Activated CD8-positive, alpha-beta T cell treated with anti-CD3 and anti-CD28 coated beads for 36 hours (primary cell): ENCODE data around the gene FGD5. TPM values are rescaled to one million over a fixed set of nuclear protein-coding genes. Genes with fewer than 3 reads are reported as not detected.

Experiments used
- ATAC-seq: fragments of 200-7000 bp; cut with Tn5 transposase; one replicate; pipeline ENCODE4 v1.10.0; 2021; ENCODE audit warnings: mild to moderate bottlenecking, moderate library complexity
- CTCF ChIA-PET: fragments of 350-600 bp; sonication (Branson Sonifier 250); formaldehyde crosslinking; loops from one replicate; lab custom pipeline; 2021; ENCODE audit warnings: antibody characterized with exemption; lab: Charles Lee
- POLR2A ChIA-PET: fragments of 350-600 bp; sonication (Branson Sonifier 250); formaldehyde crosslinking; loops from one replicate; lab custom pipeline; 2021; ENCODE audit warnings: antibody characterized with exemption; lab: Charles Lee
- DNase-seq: peaks from one replicate; pipeline ENCODE4 v3.0.0-alpha.2; 2020
- H3K27ac Mint-ChIP-seq: one replicate; pipeline ENCODE4 v1.8.0; 2021; ENCODE audit warnings: mild to moderate bottlenecking, mixed read lengths
- H3K27me3 Mint-ChIP-seq: one replicate; pipeline ENCODE4 v1.8.0; 2021; ENCODE audit warnings: mixed read lengths
- H3K36me3 Mint-ChIP-seq: one replicate; pipeline ENCODE4 v1.8.0; 2021; ENCODE audit warnings: low read depth, mixed read lengths
- H3K4me1 Mint-ChIP-seq: one replicate; pipeline ENCODE4 v1.8.0; 2021; ENCODE audit warnings: low read depth, mixed read lengths
- H3K4me3 Mint-ChIP-seq: one replicate; pipeline ENCODE4 v1.8.0; 2021; ENCODE audit warnings: mild to moderate bottlenecking, moderate library complexity, mixed read lengths
- H3K9me3 Mint-ChIP-seq: one replicate; pipeline ENCODE4 v1.8.0; 2021; ENCODE audit warnings: mixed read lengths
- intact Hi-C: fragments of 100-400 bp; cut with micrococcal nuclease; formaldehyde crosslinking; loops from one replicate; pipeline ENCODE4 v1.10.0; 2022
- total RNA-seq, 2 experiments: library from RNA; stranded (reverse); gene quantifications; one replicate each; pipeline ENCODE4 v1.2.3, GENCODE V29; 2021
- TF ChIP-seq, protein P1 (sequence below): fragments of 200-600 bp; IDR thresholded peaks from one replicate; pipeline ENCODE4 v1.8.0; 2022; ENCODE audit warnings: antibody characterized with exemption, mild to moderate bottlenecking

Gene FGD5
- total RNA-seq, 2 experiments from 2014 or later, result not detected

DNA sequence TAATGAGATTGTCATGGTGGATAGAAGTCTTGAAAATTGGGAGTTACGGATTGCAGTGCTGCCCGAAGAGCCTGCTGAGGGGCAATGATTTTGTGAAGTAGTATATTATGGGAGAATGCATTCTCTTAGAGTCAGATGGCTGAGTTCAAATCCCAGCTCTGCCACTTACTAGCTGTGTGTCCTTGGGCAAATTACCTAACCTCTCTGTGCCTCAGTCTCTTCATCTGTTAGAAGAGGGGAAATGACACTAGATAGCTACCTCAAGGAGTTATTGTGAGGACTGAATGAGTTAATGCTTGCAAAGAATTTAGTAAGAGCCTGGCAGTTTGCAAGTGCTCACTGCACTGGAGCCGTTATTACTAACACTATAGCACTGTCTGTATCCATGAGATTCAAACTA, 15.4 kb downstream of the FGD5 start:
- no peaks in the 10 kb centered on the region for H3K36me3 Mint-ChIP-seq

DNA sequence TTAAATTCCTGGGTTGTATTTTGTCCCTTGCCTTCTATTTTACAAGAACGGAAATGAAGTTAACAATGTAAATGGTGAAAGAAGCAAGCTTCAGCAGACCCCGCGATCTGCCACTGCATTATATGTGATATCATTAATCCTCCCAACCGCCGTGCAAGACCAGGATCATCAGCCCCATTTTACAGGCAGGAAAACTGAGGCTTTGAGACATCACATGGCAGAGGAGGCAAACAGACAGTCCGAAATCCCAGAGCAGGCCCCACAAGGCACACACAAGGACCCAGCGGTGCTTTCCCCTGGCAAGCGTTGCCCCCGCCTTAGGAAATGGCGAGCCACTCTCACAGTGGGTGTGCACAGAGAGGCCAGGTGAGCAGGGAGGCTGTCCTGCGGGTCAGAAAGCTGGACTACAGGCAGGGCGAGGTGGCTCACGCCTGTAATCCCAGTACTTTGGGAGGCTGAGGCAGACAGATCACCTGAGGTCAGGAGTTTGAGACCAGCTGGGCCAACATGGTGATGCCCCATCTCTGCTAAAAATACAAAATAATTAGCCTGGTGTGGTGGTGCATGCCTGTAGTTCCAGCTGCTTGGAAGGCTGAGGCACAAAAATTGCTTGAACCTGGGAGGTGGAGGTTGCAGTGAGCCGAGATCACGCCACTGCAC, 16.2 kb downstream of the FGD5 start:
- TF ChIP-seq, protein P1, sequence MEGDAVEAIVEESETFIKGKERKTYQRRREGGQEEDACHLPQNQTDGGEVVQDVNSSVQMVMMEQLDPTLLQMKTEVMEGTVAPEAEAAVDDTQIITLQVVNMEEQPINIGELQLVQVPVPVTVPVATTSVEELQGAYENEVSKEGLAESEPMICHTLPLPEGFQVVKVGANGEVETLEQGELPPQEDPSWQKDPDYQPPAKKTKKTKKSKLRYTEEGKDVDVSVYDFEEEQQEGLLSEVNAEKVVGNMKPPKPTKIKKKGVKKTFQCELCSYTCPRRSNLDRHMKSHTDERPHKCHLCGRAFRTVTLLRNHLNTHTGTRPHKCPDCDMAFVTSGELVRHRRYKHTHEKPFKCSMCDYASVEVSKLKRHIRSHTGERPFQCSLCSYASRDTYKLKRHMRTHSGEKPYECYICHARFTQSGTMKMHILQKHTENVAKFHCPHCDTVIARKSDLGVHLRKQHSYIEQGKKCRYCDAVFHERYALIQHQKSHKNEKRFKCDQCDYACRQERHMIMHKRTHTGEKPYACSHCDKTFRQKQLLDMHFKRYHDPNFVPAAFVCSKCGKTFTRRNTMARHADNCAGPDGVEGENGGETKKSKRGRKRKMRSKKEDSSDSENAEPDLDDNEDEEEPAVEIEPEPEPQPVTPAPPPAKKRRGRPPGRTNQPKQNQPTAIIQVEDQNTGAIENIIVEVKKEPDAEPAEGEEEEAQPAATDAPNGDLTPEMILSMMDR, result no peak
- Mint-ChIP-seq H3K9me3 (no peaks in the 10 kb centered on the region), H3K27me3 (no peaks in the 10 kb centered on the region), H3K27ac (no peak overlapping the region), H3K36me3 (no peaks in the 10 kb centered on the region), H3K4me3 (no peak overlapping the region), H3K4me1 (no peaks in the 10 kb centered on the region)
- intact Hi-C loops, result no loop called here
- ChIA-PET CTCF (no interaction called here), POLR2A (interaction anchor here (1.4 kb wide), 1 partner anchor 19 kb away, joined by 4 read pairs; no protein-coding TSS in a partner anchor)
- no peak for ATAC-seq
- no peak for DNase-seq

More for the DNA sequence above, 15.4 kb downstream of the FGD5 start:
- no peak for ATAC-seq
- no peak for DNase-seq
- Mint-ChIP-seq H3K9me3 (no peaks in the 10 kb centered on the region), H3K27ac (no peak overlapping the region), H3K4me3 (no peak overlapping the region), H3K27me3 (peaks cover 1% of the 10 kb centered on the region), H3K4me1 (no peaks in the 10 kb centered on the region)
- CTCF ChIA-PET, result no interaction called here
- intact Hi-C loops, result no loop called here
- TF ChIP-seq, protein P1, result no peak
- POLR2A ChIA-PET, result no interaction called here

DNA sequence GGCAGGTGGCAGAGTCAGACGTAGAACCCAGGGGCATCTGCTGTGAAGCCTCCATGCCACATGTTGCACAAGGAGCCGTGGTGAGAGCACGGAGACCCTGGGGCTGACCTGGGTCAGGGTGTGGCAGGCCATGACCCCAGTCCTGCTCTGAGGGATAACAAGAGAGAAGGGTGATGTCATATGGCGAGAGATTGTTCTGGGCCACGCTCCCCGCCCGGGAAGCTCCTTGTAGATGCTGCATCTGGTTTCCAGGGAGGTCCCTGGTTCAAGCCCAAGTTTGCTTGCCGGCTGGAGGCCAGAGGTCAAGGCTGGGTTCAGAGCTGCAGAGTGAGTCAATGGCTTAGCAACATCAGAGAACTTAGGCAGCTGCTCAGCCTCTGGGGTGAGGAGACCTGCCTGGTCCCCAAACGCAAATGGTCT, 17.3 kb downstream of the FGD5 start:
- Mint-ChIP-seq H3K27ac (no peak overlapping the region), H3K9me3 (no peaks in the 10 kb centered on the region), H3K27me3 (no peaks in the 10 kb centered on the region), H3K4me3 (no peak overlapping the region), H3K36me3 (no peaks in the 10 kb centered on the region), H3K4me1 (no peaks in the 10 kb centered on the region)
- intact Hi-C loops, result no loop called here
- ChIA-PET CTCF (no interaction called here), POLR2A (interaction anchor here (1.4 kb wide), 1 partner anchor 21 kb away, joined by 4 read pairs; no protein-coding TSS in a partner anchor)
- ATAC-seq, result no peak
- TF ChIP-seq, protein P1, result no peak
- no peak for DNase-seq

DNA sequence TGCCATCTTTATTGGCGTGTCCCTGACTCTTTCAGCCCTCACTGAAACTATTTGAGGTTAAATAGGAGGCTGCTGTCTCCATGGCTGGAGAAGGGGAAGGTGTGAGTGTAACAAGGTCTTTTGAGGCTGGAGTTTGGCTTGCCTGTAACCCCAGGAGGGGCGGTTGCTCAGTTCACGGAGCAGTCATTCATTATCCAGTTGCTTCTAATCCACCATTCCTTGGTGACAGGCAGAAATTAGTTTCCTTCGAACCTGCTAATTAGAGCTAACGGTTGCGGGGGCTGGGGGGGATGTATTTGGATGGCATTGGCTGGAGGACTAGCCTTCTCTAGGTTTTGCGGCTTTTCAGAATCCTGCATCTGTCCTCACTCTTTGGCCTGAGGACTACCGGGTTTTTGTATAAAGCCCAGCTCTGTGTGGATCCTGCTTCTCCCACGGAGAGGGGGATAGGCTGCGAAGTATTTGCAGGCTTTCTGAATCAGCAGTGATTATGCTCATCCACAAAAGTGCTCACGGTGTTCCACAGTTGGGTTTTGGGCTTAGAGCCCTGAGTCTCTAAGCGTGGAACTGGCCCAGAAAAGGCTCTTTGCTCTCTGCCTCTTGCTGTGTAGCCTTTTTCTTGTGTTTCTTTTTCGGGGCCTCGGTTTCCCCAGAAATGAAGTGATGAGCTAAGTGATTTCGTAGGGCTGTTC, 18.6 kb downstream of the FGD5 start:
- no peak for DNase-seq
- POLR2A ChIA-PET, result no interaction called here
- Mint-ChIP-seq H3K4me1 (no peaks in the 10 kb centered on the region), H3K4me3 (no peak overlapping the region), H3K27ac (no peak overlapping the region), H3K27me3 (no peaks in the 10 kb centered on the region), H3K36me3 (no peaks in the 10 kb centered on the region), H3K9me3 (no peaks in the 10 kb centered on the region)
- CTCF ChIA-PET, result no interaction called here
- TF ChIP-seq, protein P1, result no peak
- intact Hi-C loops, result no loop called here
- no peak for ATAC-seq

DNA sequence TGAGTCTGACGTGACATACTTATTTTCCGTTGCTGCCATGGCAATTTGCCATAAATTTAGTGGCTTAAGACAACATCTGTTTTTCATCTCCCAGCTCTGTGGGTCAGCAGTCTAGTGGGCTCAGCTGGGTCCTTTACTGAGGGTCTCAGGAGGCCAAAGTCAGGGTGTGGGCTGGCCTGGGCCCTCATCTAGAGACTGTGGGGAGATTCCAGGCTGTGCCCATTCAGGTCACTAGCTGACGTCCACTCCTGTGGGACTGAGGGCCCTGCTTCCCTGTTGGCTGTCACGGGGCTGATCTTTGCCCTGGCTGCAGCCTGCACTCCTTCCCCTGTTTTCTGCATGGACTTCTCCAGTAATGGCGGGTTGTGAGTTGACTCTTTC, 19.1 kb downstream of the FGD5 start:
- TF ChIP-seq, protein P1, result no peak
- no peaks in the 10 kb centered on the region for H3K9me3 Mint-ChIP-seq
- ATAC-seq, result no peak
- H3K4me1 Mint-ChIP-seq, result no peaks in the 10 kb centered on the region
- CTCF ChIA-PET, result interaction anchor here (1.5 kb wide), 1 partner anchor 46 kb away, joined by 3 read pairs; no protein-coding TSS in a partner anchor
- H3K4me3 Mint-ChIP-seq, result no peak overlapping the region
- intact Hi-C loops, result no loop called here
- no peak for DNase-seq
- H3K27ac Mint-ChIP-seq, result no peak overlapping the region
- no peaks in the 10 kb centered on the region for H3K36me3 Mint-ChIP-seq
- H3K27me3 Mint-ChIP-seq, result no peaks in the 10 kb centered on the region
- POLR2A ChIA-PET, result no interaction called here
